GM12878 (cell line): ENCODE measurements around the gene CAMK2A. TPM values are rescaled to one million over a fixed set of nuclear protein-coding genes. Genes with fewer than 3 reads are reported as not detected.

Experiments
- ATAC-seq: fragments of 200-7000 bp; cut with Tn5 transposase; 3 replicates; pipeline ENCODE4 v1.9.1; 2020; ENCODE audit warnings: mild to moderate bottlenecking, moderate library complexity
- BruUV-seq: library from RNA; stranded (reverse); fragments of 400-500 nt; replicated peaks from 2 replicates; lab custom pipeline; 2021; lab: Mats Ljungman, UMichigan
- CTCF ChIA-PET: fragments of 300-600 bp; sonication (Branson Sonifier 250); formaldehyde crosslinking; extraction: SDS; loops from one replicate; lab custom pipeline; 2021; ENCODE audit warnings: inconsistent platforms; lab: Yijun Ruan, JAX
- POLR2A ChIA-PET: fragments of 350-600 bp; formaldehyde crosslinking; extraction: SDS; loops from one replicate; lab custom pipeline; 2021; ENCODE audit warnings: inconsistent platforms; lab: Charles Lee
- RAD21 ChIA-PET: fragments of 300-600 bp; sonication (Branson Sonifier 250); formaldehyde crosslinking; loops from one replicate; lab custom pipeline; 2023; ENCODE audit warnings: antibody characterized with exemption; ENCODE audit not compliant: unreplicated experiment; lab: Charles Lee
- SMC1A ChIA-PET: fragments of 300-600 bp; sonication (Branson Sonifier 250); formaldehyde crosslinking; loops from one replicate; lab custom pipeline; 2023; ENCODE audit not compliant: unreplicated experiment, uncharacterized antibody; lab: Charles Lee
- DNase-seq: peaks from one replicate; pipeline ENCODE4 v3.0.0-alpha.2; 2011; ENCODE audit warnings: low read depth, low spot score
- FAIRE-seq: peaks from 3 replicates; lab custom pipeline; 2011; peaks lifted over from hg19 to GRCh38; lab: Jason Lieb, UNC
- H2AFZ ChIP-seq: 2 replicates; pipeline ENCODE4 v1.6.0; 2011; ENCODE audit warnings: low read depth, low read length, control low read depth; ENCODE audit not compliant: control insufficient read depth
- H3K27ac ChIP-seq: 2 replicates; pipeline ENCODE4 v1.5.1; 2011; ENCODE audit warnings: control low read depth; ENCODE audit not compliant: control insufficient read depth, insufficient read depth
- H3K27me3 ChIP-seq, 2 experiments: replicated peaks in 1 of 2; 2 replicates each; pipeline versions ENCODE4 v1.6.0 to v1.6.1; 2011; ENCODE audit warnings: low read length in 1 of 2; ENCODE audit not compliant: control insufficient read depth in 2 of 2, insufficient read depth in 2 of 2
- H3K36me3 ChIP-seq, 2 experiments: 2 replicates each; pipeline ENCODE4 v1.5.1; 2011; ENCODE audit warnings: low read length in 1 of 2; ENCODE audit not compliant: control insufficient read depth in 2 of 2, insufficient read depth in 2 of 2
- H3K4me1 ChIP-seq: 2 replicates; pipeline ENCODE4 v1.6.1; 2011; ENCODE audit warnings: mild to moderate bottlenecking, low read length, moderate library complexity, mixed read lengths; ENCODE audit not compliant: control insufficient read depth, insufficient read depth
- H3K4me2 ChIP-seq: 2 replicates; pipeline ENCODE4 v1.6.0; 2011; ENCODE audit warnings: control low read depth; ENCODE audit not compliant: control insufficient read depth, insufficient read depth
- H3K4me3 ChIP-seq: fragments of 200-600 bp; sonication (generic); 2 replicates; pipeline ENCODE4 v1.5.1; 2016
- H3K79me2 ChIP-seq: 2 replicates; pipeline ENCODE4 v1.6.0; 2011; ENCODE audit warnings: low read length; ENCODE audit not compliant: control insufficient read depth, insufficient read depth
- H3K9ac ChIP-seq: 2 replicates; pipeline ENCODE4 v1.8.0; 2011; ENCODE audit warnings: low read length, control low read depth, mixed read lengths; ENCODE audit not compliant: control insufficient read depth, insufficient read depth
- H3K9me3 ChIP-seq: replicated peaks from 3 replicates; pipeline ENCODE4 v1.5.1; 2011; ENCODE audit warnings: mild to moderate bottlenecking, low read length; ENCODE audit not compliant: control insufficient read depth, insufficient read depth
- H4K20me1 ChIP-seq: 2 replicates; pipeline ENCODE4 v1.6.0; 2011; ENCODE audit not compliant: control insufficient read depth, insufficient read depth
- BCL11A ChIP-seq: IDR thresholded peaks from 2 replicates; pipeline ENCODE4 v1.6.1; 2011; ENCODE audit warnings: low read depth, low read length
- CBFB ChIP-seq: IDR thresholded peaks from 2 replicates; pipeline ENCODE4 v1.6.1; 2016; ENCODE audit warnings: antibody characterized with exemption, low read depth
- EP300 ChIP-seq, 2 experiments: fragments of 150-350 bp in 1 of 2; IDR thresholded peaks; 2 replicates each; pipeline ENCODE4 v1.6.1; 2011 to 2012; ENCODE audit warnings: low read depth in 2 of 2, low read length in 2 of 2, borderline replicate concordance in 1 of 2, improper control_type of control experiment in 1 of 2, inconsistent platforms in 1 of 2; ENCODE audit not compliant: control insufficient read depth in 1 of 2
- MEF2A ChIP-seq: IDR thresholded peaks from 2 replicates; pipeline ENCODE4 v1.6.1; 2011; ENCODE audit warnings: low read depth, mild to moderate bottlenecking, low read length, moderate library complexity; ENCODE audit not compliant: insufficient read depth
- NBN ChIP-seq: fragments of 450-650 bp; IDR thresholded peaks from 2 replicates; pipeline ENCODE4 v1.6.1; 2016
- NFIC ChIP-seq: IDR thresholded peaks from 2 replicates; pipeline ENCODE4 v1.6.1; 2012; ENCODE audit warnings: low read depth, mild to moderate bottlenecking, inconsistent platforms, low read length, moderate library complexity
- NFXL1 ChIP-seq: fragments of 450-650 bp; IDR thresholded peaks from 2 replicates; pipeline ENCODE4 v1.6.1; 2017; ENCODE audit warnings: antibody characterized with exemption, mild to moderate bottlenecking, borderline replicate concordance
- PAX8 ChIP-seq: fragments of 450-650 bp; IDR thresholded peaks from 2 replicates; pipeline ENCODE4 v1.6.1; 2017; ENCODE audit warnings: mild to moderate bottlenecking, moderate library complexity
- RBBP5 ChIP-seq: fragments of 200-600 bp; sonication (generic); conservative IDR thresholded peaks from 2 replicates; pipeline ENCODE4 v1.6.1; 2016
- RELA ChIP-seq: fragments of 450-650 bp; IDR thresholded peaks from 2 replicates; pipeline ENCODE4 v1.8.0; 2014; ENCODE audit warnings: borderline replicate concordance; ENCODE audit not compliant: partially characterized antibody
- TARDBP ChIP-seq: IDR thresholded peaks from 2 replicates; pipeline ENCODE4 v1.6.1; 2016; ENCODE audit warnings: borderline replicate concordance
- ZNF622 ChIP-seq: fragments of 450-650 bp; IDR thresholded peaks from 2 replicates; pipeline ENCODE4 v1.6.1; 2017; ENCODE audit warnings: mild to moderate bottlenecking, inconsistent platforms
- WGBS: methylation state at CpG from one replicate; pipeline ENCODE4 v1.1.6; 2016; ENCODE audit warnings: low lambda C conversion rate; ENCODE audit not compliant: insufficient replicate concordance, insufficient coverage; ENCODE audit errors: missing lambda C conversion rate; 5-methylcytosine and 5-hydroxymethylcytosine counted together
- in situ Hi-C: fragments of 300-500 bp; cut with MboI; formaldehyde crosslinking; loops from 9 replicates; pipeline ENCODE4 v1.14.3; 2018; ENCODE audit warnings: mixed read lengths
- intact Hi-C: fragments of 100-400 bp; cut with micrococcal nuclease; formaldehyde crosslinking; loops from one replicate; pipeline ENCODE4 v1.14.2; 2022; ENCODE audit not compliant: unreplicated experiment
- polyA plus RNA-seq, 11 experiments: library from polyadenylated mRNA; depleted of rRNA in 4 of 11; unstranded in 6 of 11; stranded (reverse) in 5 of 11; fragments of >200 nt; fragmentation: Nextera tagmentation in 4 of 11; fragmentation: Illumina TruSeq in 1 of 11; extraction: Ambion mirVana in 4 of 11; extraction: Trizol in 1 of 11; gene quantifications; 1 replicate in 1 of 11; 2 replicates in 10 of 11; pipeline versions ENCODE4 v1.2.1 to v1.2.3, GENCODE V29; 2011 to 2016; ENCODE audit warnings: inconsistent platforms in 2 of 11, missing spikeins in 2 of 11, low read depth in 1 of 11
- total RNA-seq, 4 experiments: library from RNA; depleted of rRNA in 3 of 4; stranded (reverse); fragments of >200 nt in 3 of 4; fragmentation: Illumina TruSeq in 1 of 4; extraction: Trizol in 1 of 4; gene quantifications; 2 replicates each; pipeline versions ENCODE4 v1.2.1 to v1.2.3, GENCODE V29; 2013 to 2021
- TF ChIP-seq, protein P1 (sequence below): fragments of 450-650 bp; IDR thresholded peaks from 2 replicates; pipeline ENCODE4 v1.6.1; 2014; ENCODE audit warnings: mild to moderate bottlenecking
- TF ChIP-seq, protein P2 (sequence below): IDR thresholded peaks from 2 replicates; pipeline ENCODE4 v1.6.1; 2012; ENCODE audit warnings: improper control_type of control experiment, low read depth, low read length; ENCODE audit not compliant: insufficient replicate concordance
- TF ChIP-seq, protein P3 (sequence below): fragments of 450-650 bp; formaldehyde crosslinking; IDR thresholded peaks from 2 replicates; pipeline ENCODE4 v1.4.0; 2022; ENCODE audit warnings: mild to moderate bottlenecking, moderate library complexity

The CAMK2A gene
- total and polyA plus RNA-seq, 10 of the 15 experiments (the other 5 are each of a cell fraction or from before 2014, with no cell fraction given) = 0.11 TPM; not detected in 9

DNA sequence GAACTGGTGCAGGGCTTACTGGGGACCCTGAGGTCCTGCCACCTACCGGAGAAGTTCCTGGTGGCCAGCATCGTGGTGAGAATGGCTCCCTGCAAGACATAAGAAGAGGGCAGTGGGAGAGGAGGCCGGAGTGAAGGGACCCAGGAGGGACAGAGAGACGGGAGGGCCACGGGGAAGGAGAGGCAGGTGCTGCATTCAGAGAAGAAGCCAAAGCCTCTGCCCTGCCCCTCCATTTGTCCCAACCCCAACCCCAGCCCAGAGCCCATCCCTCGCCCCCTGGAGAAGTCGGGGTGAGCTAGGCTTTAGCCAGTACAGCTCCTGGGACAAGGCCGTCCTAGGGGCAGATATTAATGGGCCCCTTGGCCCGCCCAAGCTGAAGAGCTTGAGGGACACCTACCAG lies 41.8 kb downstream of the CAMK2A start:
- ChIA-PET SMC1A (interaction anchor here (0.9 kb wide), 1 partner anchor 63 kb away, joined by 3 read pairs; no protein-coding TSS in a partner anchor), CTCF (no interaction called here), RAD21 (no interaction called here), POLR2A (no interaction called here)
- Histone ChIP-seq H3K36me3 (no peaks in the 10 kb centered on the region), H3K4me3 (no peak overlapping the region), H3K4me1 (no peaks in the 10 kb centered on the region), H3K27ac (no peak overlapping the region), H2AFZ (no peak overlapping the region), H3K4me2 (no peak overlapping the region), H4K20me1 (no peaks in the 10 kb centered on the region), H3K9me3 (no peaks in the 10 kb centered on the region; the same call in 2 of the 3 replicates), H3K79me2 (no peaks in the 10 kb centered on the region), H3K27me3 (peaks cover 2 to 4% of the 10 kb centered on the region in 2 experiments), H3K9ac (no peak overlapping the region)
- intact Hi-C loops (no loop called here), in situ Hi-C loops (no loop called here)
- ATAC-seq (no peak), DNase-seq (no peak), FAIRE-seq (no peak)
- WGBS = 26% methylated on average over 8 of the region's 9 CpGs
- no TSS peak for BruUV-seq
- TF ChIP-seq RBBP5 (no peak), NFIC (no peak), CBFB (no peak), TARDBP (no peak), BCL11A (no peak), RELA (no peak), ZNF622 (no peak), PAX8 (no peak), NBN (no peak), EP300 (IDR thresholded peaks at IDR 0.05; ENCODE audit: borderline replicate concordance in 1 of 2, control insufficient read depth in 1 of 2, low read depth in 2 of 2, low read length in 2 of 2) (no peak), NFXL1 (no peak), MEF2A (no peak)
- TF ChIP-seq, protein P1, sequence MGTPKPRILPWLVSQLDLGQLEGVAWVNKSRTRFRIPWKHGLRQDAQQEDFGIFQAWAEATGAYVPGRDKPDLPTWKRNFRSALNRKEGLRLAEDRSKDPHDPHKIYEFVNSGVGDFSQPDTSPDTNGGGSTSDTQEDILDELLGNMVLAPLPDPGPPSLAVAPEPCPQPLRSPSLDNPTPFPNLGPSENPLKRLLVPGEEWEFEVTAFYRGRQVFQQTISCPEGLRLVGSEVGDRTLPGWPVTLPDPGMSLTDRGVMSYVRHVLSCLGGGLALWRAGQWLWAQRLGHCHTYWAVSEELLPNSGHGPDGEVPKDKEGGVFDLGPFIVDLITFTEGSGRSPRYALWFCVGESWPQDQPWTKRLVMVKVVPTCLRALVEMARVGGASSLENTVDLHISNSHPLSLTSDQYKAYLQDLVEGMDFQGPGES = no peak
- TF ChIP-seq, protein P2, sequence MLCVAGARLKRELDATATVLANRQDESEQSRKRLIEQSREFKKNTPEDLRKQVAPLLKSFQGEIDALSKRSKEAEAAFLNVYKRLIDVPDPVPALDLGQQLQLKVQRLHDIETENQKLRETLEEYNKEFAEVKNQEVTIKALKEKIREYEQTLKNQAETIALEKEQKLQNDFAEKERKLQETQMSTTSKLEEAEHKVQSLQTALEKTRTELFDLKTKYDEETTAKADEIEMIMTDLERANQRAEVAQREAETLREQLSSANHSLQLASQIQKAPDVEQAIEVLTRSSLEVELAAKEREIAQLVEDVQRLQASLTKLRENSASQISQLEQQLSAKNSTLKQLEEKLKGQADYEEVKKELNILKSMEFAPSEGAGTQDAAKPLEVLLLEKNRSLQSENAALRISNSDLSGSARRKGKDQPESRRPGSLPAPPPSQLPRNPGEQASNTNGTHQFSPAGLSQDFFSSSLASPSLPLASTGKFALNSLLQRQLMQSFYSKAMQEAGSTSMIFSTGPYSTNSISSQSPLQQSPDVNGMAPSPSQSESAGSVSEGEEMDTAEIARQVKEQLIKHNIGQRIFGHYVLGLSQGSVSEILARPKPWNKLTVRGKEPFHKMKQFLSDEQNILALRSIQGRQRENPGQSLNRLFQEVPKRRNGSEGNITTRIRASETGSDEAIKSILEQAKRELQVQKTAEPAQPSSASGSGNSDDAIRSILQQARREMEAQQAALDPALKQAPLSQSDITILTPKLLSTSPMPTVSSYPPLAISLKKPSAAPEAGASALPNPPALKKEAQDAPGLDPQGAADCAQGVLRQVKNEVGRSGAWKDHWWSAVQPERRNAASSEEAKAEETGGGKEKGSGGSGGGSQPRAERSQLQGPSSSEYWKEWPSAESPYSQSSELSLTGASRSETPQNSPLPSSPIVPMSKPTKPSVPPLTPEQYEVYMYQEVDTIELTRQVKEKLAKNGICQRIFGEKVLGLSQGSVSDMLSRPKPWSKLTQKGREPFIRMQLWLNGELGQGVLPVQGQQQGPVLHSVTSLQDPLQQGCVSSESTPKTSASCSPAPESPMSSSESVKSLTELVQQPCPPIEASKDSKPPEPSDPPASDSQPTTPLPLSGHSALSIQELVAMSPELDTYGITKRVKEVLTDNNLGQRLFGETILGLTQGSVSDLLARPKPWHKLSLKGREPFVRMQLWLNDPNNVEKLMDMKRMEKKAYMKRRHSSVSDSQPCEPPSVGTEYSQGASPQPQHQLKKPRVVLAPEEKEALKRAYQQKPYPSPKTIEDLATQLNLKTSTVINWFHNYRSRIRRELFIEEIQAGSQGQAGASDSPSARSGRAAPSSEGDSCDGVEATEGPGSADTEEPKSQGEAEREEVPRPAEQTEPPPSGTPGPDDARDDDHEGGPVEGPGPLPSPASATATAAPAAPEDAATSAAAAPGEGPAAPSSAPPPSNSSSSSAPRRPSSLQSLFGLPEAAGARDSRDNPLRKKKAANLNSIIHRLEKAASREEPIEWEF = no peak
- TF ChIP-seq, protein P3, sequence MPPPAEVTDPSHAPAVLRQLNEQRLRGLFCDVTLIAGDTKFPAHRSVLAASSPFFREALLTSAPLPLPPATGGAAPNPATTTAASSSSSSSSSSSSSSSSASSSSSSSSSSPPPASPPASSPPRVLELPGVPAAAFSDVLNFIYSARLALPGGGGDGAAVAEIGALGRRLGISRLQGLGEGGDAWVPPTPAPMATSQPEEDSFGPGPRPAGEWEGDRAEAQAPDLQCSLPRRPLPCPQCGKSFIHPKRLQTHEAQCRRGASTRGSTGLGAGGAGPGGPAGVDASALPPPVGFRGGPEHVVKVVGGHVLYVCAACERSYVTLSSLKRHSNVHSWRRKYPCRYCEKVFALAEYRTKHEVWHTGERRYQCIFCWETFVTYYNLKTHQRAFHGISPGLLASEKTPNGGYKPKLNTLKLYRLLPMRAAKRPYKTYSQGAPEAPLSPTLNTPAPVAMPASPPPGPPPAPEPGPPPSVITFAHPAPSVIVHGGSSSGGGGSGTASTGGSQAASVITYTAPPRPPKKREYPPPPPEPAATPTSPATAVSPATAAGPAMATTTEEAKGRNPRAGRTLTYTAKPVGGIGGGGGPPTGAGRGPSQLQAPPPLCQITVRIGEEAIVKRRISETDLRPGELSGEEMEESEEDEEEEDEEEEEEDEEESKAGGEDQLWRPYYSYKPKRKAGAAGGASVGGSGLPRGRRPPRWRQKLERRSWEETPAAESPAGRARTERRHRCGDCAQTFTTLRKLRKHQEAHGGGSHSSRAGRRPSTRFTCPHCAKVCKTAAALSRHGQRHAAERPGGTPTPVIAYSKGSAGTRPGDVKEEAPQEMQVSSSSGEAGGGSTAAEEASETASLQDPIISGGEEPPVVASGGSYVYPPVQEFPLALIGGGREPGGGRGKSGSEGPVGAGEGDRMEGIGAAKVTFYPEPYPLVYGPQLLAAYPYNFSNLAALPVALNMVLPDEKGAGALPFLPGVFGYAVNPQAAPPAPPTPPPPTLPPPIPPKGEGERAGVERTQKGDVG = no peak
